ENCODE data around the gene MACROH2A1.

The MACROH2A1 gene

GRCh38 chr5:135396459-135397055 is 2.5 kb downstream of the MACROH2A1 start:
- DNase-seq (ENCODE audit: low spot score) = no peak

DNA sequence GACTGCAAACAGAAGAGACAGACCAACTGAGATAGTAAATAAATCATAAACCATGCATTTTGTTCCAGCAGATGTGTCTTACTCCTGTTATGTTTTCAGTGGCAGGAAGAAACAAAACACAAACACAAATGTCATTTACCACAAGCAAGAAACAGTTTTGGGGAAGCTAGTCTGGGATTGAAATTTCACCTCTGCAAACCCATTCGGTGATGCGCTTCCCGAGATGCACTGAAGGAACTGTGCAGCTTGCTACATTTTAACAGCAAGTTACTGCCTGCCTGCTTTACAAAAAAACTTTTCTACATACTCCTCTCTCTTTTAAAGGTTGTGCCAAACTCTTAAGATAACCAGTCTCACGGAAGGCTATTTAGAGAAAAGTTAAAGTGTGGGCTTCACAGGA is 3.2 kb downstream of the MACROH2A1 start:
- DNase-seq (ENCODE audit: low spot score) = no peak

- DNase-seq (ENCODE audit: low spot score) = no peak
These were observed 3.6 kb downstream of the MACROH2A1 start for GRCh38 chr5:135395451-135395850.

DNA sequence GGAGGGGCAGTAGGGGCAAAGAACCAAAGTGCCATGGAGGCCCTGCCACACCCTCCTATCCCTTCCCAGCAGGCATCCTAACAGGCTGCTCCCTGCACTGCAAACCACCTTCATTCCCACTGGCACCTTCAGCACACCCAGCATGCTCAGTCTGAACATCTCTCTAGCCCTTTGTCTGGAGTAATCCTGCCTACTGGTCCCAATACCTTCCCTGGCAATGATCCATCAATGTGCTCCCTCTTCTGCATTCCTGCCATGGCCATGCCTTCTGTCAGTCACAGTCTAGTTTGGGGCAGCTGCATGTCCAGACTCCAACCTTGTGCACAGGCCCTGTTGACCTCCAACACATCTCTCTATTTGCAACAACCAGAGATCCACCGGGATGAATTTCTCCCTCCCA is 4.9 kb downstream of the MACROH2A1 start:
- DNase-seq (ENCODE audit: low spot score) = no peak

DNA sequence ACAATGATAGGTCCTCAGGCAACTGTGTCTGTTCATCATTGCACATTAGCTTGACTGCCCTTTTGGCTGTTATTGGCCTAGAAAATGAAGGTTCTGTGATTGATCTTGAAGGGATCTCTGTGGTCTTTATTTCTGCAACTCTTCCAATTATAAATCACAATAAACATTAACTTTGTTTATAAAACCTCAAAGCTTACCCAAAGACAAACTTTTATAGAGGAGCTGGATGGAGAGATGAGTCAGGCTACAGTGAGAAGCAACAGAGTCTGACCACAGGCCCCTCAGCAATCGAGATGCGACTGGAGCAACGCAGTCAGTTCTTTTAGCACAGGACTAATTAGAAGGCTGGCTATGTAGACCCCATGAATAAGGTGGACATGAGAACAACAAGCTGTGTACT is 5.3 kb downstream of the MACROH2A1 start:
- no peak for DNase-seq (ENCODE audit: low spot score)

- DNase-seq (ENCODE audit: low spot score) = no peak
These were observed 5.8 kb downstream of the MACROH2A1 start for GRCh38 chr5:135393229-135393628.

GRCh38 chr5:135392256-135392655 is 6.8 kb downstream of the MACROH2A1 start:
- no peak for DNase-seq (ENCODE audit: low spot score)

DNA sequence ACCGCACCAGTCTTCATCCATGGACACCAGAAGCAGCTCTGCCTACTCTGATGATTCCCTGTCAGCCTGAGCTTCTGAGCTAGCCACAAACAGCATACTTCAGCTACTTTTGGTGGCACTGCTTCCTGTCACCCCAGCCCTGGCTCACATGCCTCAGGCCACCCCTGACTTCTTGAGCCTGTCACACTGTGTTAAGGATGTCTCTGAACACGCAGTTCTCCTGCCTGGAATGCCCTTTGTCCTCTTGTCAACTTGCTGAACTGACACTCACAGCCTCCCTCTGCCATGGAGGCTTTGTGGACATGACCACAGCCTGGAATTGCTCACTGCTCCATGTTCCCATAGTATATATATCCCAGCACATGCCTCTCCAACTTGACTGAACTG is 7.2 kb downstream of the MACROH2A1 start:
- no peak for DNase-seq (ENCODE audit: low spot score)

- DNase-seq (ENCODE audit: low spot score) = no peak
These were observed 7.7 kb downstream of the MACROH2A1 start for GRCh38 chr5:135391116-135391868.

DNA sequence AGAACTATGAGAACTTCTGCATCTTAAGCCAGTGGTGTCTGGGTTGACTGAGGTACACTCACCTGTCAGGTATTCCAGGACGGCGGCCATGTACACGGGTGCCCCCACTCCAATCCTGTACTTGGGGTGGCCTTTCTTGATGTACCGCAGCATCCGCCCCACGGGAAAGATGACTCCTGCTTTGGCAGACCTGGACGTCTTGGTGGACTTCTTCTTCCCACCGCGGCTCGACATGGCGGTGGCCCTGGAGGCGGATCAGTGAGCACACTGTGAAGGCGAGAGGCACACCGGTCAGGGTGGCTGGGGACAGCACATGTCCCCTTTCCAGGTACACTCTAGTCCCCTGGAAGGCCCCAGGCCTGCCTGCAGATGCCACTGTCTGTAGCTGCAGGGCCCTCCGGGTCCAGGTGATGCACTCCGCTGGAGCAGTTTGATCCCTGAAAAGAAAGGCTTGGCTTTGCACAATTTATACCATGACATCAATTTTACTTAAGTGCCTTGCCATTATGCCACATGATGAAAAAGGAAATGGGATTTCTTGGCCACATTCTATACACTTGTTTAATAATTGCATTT is 10.1 kb downstream of the MACROH2A1 start:
- no peak for DNase-seq (ENCODE audit: low spot score)

GRCh38 chr5:135387629-135387960 is 11.4 kb downstream of the MACROH2A1 start:
- no peak for DNase-seq (ENCODE audit: low spot score)

GRCh38 chr5:135386886-135387628 is 12.0 kb downstream of the MACROH2A1 start:
- no peak for DNase-seq (ENCODE audit: low spot score)

GRCh38 chr5:135386096-135386495 is 12.9 kb downstream of the MACROH2A1 start:
- no peak for DNase-seq (ENCODE audit: low spot score)

DNA sequence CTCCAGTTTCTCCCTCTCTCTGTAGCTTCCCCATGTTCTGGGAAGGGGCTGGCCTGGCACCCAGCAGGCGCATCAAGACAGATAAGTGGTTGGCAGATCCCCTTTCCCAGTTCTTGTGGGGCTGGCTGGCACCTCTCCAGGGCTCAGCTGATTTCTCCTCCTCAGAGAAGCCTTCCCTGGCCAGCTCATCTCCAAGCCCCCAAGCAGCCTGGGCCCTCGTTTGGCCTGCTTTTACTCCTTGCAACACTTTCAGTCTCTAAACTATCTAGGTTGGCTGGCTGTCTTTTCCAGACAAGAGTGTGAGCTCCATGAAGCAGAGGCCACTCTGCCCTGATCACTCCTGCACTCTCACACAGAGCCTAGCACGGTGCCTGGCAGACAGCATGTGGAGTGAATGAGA is 13.5 kb downstream of the MACROH2A1 start:
- no peak for DNase-seq (ENCODE audit: low spot score)

DNA sequence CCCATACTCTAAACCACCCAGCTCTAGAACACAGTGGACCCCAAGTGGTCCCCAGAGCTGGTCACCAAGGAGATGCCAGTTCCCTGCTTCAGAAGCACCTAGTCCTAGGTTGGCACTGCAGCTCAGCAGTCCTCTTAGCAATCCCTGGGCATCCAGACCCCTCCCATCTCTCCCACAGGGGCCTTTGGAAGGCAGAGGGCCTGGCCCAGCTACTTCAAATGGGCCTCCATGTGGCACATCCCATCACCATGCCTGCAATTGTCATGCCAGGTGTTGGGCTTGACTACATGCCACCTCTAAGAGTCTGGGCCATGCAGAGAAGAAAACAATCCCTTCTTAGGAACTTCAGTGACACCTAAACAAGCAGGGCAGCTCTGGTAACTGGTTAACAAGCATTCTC is 14.1 kb downstream of the MACROH2A1 start:
- no peak for DNase-seq (ENCODE audit: low spot score)

DNA sequence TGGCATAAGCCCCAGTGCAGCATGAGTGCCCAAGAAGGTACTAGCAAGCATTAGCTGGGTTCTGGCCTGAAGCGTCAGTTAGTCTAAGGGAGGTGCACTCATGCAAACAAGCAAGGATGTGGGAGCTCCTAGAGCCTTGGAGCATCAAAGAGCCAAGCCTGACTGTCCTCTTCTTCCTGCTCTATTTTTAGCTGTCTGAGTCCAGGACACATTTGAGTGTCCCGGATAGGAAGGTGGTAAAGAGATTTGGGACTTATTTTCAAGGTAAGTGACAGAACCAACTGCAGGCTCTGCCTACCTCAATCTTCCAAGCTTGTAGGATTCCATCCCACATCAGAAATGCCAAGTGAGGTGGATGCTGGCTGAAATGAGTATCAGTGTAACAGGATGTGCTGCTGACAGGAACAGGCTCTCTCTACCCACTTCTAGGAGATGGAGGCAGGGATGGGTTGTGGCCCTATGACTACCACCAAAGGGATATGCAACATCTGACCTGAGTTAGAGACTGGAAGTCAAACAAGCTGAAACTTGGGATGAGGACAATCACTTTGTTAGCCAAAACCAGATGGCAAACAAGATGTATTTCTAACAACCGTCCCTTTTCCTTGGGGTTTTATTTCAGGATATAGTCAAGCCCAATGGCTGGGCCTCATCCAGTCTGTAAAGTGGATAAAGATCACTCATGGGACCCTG is 15.1 kb downstream of the MACROH2A1 start:
- DNase-seq (ENCODE audit: low spot score) = no peak

DNA sequence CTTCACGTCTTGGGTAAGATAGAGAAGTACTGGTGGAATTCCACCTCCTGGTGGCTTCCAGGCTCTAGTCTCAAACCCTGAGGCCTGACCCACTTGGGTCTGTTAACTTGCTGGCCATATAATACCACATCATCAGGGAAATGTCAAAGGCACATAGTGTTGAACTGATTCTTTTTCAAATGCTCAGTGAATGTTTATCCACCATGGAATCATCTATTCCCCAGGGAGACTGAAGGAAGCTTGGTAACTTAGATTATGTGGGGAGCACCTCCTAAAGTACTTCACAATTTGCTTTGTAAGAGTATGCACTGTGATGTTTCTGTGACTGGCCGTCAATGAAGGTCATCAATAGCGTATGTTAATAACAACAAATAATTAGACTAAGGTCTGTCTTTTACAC is 16.1 kb downstream of the MACROH2A1 start:
- DNase-seq (ENCODE audit: low spot score) = no peak

DNA sequence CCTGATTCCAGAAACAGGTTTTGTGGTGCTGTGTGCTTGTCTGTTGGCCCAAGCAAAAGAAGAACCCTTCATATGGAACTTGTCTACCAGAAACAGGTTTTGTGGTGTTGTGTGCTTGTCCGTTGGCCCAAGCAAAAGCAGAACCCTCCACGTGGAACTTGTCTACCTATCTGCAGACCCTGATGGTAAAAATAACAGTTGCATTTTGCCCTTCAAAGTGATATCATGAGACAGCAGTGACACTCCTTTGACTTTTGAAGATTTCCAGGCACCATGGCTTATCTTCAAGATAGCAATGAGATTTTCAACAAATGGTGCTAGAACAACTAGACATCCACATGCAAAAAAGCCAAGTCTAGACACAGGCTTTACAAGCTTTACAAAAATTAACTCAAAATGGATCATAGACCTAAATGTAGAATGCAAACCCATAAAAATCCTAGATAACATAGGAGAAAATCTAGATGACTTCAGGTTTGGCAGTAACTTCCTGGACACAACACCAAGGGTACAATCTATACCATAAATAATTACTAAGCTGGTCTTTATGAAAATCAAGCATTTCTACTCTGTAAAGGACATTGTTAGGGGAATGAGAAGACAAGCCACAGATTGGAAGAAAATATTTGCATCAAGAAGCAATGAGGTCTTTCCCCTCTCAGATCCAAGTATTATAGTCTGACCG is 16.8 kb downstream of the MACROH2A1 start:
- no peak for DNase-seq (ENCODE audit: low spot score)

DNA sequence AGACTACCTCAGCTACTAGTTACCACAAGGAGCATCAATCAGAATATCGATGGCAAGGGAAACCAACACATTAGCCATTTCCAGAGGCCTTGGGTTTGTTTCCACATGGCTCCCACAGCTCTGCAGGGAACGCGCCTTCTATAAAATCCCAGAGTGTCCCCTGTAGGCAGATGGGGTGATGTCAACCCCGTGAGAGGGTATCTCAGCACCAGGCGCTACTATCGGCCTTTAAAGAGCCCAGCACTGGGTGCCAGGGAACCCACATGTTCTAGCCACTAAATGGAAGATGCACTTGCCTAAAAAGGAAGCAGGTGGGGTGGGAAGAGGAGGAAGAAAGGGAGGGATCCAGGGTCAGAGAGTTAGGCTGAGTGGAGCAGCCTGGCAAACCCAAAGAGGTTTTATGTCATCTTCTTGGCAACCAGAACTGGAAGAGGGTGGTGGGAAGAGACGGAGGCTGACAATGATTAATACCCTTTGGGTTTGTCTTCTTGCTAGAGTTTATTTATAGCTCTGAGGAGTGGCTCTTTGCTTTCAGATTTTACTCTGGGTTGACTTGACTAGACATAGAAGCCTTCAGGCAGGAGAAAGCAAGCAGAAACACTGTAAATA is 19.9 kb downstream of the MACROH2A1 start:
- no peak for DNase-seq (ENCODE audit: low spot score)

DNA sequence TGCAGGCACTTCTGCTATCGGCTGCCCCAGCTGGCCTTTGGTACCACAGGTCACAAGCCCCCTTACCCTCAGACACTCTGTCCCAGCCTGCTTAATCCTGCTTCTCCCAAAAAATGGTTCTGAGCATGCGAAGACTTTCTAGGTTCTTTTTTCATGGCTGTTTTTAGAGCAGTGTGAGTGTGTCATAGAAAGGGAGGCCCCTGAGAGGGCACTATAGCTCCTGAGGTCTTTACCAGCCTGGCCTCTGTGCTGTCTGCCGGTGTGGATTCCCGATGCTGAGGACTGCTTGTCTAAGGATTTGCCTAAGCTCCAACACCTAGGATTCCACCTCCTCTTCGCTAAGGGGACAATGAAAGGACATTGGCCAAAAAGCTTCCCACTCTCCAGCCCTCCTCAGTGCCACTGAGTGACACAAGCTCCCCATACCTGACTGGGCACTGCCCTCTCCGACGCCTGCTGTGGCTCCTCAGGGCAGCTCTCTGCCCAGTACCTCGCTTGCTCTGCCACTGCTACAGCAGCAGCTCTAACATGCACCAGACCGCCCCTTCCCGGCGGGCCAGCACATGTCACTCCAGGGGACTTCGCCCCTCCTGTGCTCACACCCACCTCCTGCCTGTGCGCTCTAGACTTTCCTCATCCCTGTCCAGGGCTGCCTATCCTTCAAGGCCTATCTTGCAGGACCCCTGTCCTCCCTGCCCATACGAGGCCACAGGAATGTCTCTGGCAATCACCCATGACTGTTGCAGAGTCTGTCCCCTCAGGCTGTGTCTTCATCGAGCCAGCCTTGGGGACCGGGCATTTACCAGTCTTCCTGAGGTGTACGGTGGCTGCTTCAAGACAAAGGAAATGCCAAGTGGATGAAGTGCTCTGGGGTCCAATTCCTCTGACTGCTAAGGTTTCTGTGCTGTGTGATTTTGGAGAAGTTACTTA is 21.0 kb downstream of the MACROH2A1 start:
- no peak for DNase-seq (ENCODE audit: low spot score)

All from CD4-positive, alpha-beta T cell treated with Interleukin-15 for 4 hours (primary cell).